ENCODE results near the gene PDE4B.

- no peak for TF ChIP-seq EZH2 (IDR thresholded peaks at IDR 0.05; ENCODE audit: borderline replicate concordance, low read length)
- TF ChIP-seq, protein P1, sequence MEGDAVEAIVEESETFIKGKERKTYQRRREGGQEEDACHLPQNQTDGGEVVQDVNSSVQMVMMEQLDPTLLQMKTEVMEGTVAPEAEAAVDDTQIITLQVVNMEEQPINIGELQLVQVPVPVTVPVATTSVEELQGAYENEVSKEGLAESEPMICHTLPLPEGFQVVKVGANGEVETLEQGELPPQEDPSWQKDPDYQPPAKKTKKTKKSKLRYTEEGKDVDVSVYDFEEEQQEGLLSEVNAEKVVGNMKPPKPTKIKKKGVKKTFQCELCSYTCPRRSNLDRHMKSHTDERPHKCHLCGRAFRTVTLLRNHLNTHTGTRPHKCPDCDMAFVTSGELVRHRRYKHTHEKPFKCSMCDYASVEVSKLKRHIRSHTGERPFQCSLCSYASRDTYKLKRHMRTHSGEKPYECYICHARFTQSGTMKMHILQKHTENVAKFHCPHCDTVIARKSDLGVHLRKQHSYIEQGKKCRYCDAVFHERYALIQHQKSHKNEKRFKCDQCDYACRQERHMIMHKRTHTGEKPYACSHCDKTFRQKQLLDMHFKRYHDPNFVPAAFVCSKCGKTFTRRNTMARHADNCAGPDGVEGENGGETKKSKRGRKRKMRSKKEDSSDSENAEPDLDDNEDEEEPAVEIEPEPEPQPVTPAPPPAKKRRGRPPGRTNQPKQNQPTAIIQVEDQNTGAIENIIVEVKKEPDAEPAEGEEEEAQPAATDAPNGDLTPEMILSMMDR (IDR thresholded peaks at IDR 0.05; ENCODE audit: low read length), result no peak
Measured at GRCh38 chr1:65799601-65800000, 6.9 kb downstream of the PDE4B start.
